Lower lobe of right lung (tissue), 2 donors: Measurements from ENCODE around the gene DNAJC5G. TPM values are rescaled to one million over a fixed set of nuclear protein-coding genes. Genes with fewer than 3 reads are reported as not detected.

Source experiments
- ATAC-seq, 2 donors: fragments of 200-7000 bp; cut with Tn5 transposase; one replicate each; pipeline ENCODE4 v1.9.1; 2020 to 2022; ENCODE audit warnings: mild to moderate bottlenecking in 2 of 2, moderate library complexity in 2 of 2
- DNase-seq: peaks from one replicate; pipeline ENCODE4 v3.0.0-alpha.2; 2020
- H3K27ac ChIP-seq: fragments of 200-600 bp; one replicate; pipeline ENCODE4 v1.8.0; 2022
- H3K27me3 ChIP-seq: fragments of 200-600 bp; one replicate; pipeline ENCODE4 v1.8.0; 2022; ENCODE audit warnings: low read depth
- H3K36me3 ChIP-seq: fragments of 200-600 bp; one replicate; pipeline ENCODE4 v1.8.0; 2022; ENCODE audit warnings: mild to moderate bottlenecking
- H3K4me1 ChIP-seq: fragments of 200-600 bp; one replicate; pipeline ENCODE4 v1.8.0; 2022
- H3K4me3 ChIP-seq: fragments of 200-600 bp; one replicate; pipeline ENCODE4 v1.8.0; 2022; ENCODE audit warnings: mild to moderate bottlenecking
- H3K9me3 ChIP-seq: fragments of 200-600 bp; one replicate; pipeline ENCODE4 v1.8.0; 2022
- CTCF ChIP-seq: fragments of 200-600 bp; IDR thresholded peaks from one replicate; pipeline ENCODE4 v1.8.0; 2022; ENCODE audit warnings: antibody characterized with exemption, mild to moderate bottlenecking
- intact Hi-C: fragments of 100-400 bp; cut with DNase I; formaldehyde crosslinking; loops from one replicate; pipeline ENCODE4 v1.11.0; 2022
- total RNA-seq: library from RNA; stranded (reverse); fragmentation: NEBNext Ultra II Directional; extraction: Animal tissue kit (Norgen Biotek cat#: 25700); gene quantifications from one replicate; pipeline ENCODE4 v1.2.1, GENCODE V29; 2021
- donor health status: DM: no; HTN: yes; CAD: no; lungs with severe emphysema.

The DNAJC5G gene
- total RNA-seq, 1 donor from 2014 or later, result not detected

GRCh38 chr2:27236136-27236535 is 39.1 kb upstream of the DNAJC5G start:
- no peak overlapping the region for H3K4me3 ChIP-seq
- no peak overlapping the region for H3K27ac ChIP-seq
- no peaks in the 10 kb centered on the region for H3K9me3 ChIP-seq
- H3K27me3 ChIP-seq, result no peaks in the 10 kb centered on the region
- TF ChIP-seq CTCF, result no peak
- no peaks in the 10 kb centered on the region for H3K4me1 ChIP-seq
- intact Hi-C loops, result no loop called here
- no peak for ATAC-seq
- DNase-seq, result no peak
- H3K36me3 ChIP-seq, result peaks cover 100% of the 10 kb centered on the region

DNA sequence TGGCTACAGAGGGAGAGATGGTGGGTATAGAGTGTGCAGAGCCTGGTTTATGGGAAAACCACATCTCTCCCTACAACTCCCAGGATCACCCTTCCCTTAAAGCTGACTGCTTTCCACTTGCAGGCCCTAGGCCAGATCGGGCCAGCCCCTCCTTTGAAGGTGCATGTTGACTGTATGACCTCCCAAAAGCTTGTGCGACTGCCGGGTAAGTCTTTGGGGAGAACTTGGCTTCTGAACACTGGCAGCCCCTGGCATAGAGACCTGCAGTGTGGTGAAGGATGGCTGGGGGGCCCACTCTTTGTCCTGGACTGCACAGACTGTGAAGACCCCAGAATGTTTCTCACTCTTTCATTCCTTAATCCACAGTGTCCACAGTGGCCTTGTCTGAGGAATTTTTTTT is 38.6 kb upstream of the DNAJC5G start:
- no peak for DNase-seq
- TF ChIP-seq CTCF, result no peak
- Histone ChIP-seq H3K4me3 (no peak overlapping the region), H3K27me3 (no peaks in the 10 kb centered on the region), H3K27ac (no peak overlapping the region), H3K9me3 (no peaks in the 10 kb centered on the region), H3K36me3 (peaks cover 100% of the 10 kb centered on the region), H3K4me1 (no peaks in the 10 kb centered on the region)
- intact Hi-C loops, result no loop called here
- no peak for ATAC-seq

DNA sequence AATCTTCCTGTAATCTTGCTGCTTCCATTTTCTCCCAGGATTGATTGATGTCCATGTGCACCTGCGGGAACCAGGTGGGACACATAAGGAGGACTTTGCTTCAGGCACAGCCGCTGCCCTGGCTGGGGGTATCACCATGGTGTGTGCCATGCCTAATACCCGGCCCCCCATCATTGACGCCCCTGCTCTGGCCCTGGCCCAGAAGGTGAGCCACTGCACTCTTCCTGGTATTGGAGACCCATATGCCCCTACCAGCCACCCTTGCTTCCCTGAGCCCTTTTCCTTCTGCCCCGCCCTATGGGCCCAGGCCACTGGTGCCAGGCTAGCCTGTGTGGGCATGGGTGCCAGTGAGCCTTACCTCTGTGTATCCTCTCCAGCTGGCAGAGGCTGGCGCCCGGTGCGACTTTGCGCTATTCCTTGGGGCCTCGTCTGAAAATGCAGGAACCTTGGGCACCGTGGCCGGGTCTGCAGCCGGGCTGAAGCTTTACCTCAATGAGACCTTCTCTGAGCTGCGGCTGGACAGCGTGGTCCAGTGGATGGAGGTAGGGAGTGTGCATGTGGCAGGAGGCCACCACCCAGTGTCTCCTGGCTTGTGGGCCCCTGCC is 37.8 kb upstream of the DNAJC5G start:
- Histone ChIP-seq H3K36me3 (peaks cover 100% of the 10 kb centered on the region), H3K9me3 (no peaks in the 10 kb centered on the region), H3K27ac (no peak overlapping the region), H3K27me3 (no peaks in the 10 kb centered on the region), H3K4me3 (no peak overlapping the region), H3K4me1 (no peaks in the 10 kb centered on the region)
- TF ChIP-seq CTCF, result no peak
- intact Hi-C loops, result no loop called here
- DNase-seq (no peak), ATAC-seq (no peak)

DNA sequence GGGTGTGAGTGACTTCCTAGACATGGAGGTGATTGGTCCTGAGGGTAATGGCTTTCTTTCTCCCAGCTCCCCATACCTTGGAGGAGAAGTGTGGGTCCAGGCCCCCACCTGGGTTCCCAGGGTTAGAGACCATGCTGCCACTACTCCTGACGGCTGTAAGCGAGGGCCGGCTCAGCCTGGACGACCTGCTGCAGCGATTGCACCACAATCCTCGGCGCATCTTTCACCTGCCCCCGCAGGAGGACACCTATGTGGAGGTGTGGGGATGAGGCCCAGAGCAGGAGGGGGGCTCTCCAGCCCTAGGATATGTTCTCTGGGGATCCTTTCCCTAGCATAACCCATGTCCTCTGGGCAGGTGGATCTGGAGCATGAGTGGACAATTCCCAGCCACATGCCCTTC is 36.3 kb upstream of the DNAJC5G start:
- intact Hi-C loops, result no loop called here
- TF ChIP-seq CTCF, result no peak
- Histone ChIP-seq H3K27ac (no peak overlapping the region), H3K4me3 (no peak overlapping the region), H3K9me3 (no peaks in the 10 kb centered on the region), H3K27me3 (no peaks in the 10 kb centered on the region), H3K36me3 (peaks cover 100% of the 10 kb centered on the region), H3K4me1 (no peaks in the 10 kb centered on the region)
- ATAC-seq (no peak), DNase-seq (no peak)

DNA sequence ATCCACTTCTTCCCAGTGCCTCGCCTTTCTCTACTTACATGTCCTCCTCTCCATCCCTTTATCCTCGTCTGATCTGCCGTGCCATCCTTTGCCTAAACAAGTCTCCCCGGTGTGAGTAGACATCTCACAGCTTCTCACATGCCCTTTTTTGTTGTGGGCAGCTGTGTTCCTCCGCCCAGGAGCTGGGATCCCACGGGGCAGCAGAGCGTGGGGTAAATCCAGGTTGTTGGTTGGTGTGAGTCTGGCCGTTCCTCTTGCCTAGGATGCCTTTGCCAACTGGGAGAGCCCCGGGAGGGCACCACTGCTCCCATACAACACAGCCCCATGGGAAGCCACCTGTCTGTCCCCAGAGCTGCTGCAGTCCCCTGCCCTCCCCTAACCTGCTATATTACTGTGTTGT is 34.8 kb upstream of the DNAJC5G start:
- no peak for DNase-seq
- intact Hi-C loops, result no loop called here
- H3K4me1 ChIP-seq, result no peaks in the 10 kb centered on the region
- no peak overlapping the region for H3K27ac ChIP-seq
- no peak for TF ChIP-seq CTCF
- peaks cover 92% of the 10 kb centered on the region for H3K36me3 ChIP-seq
- no peaks in the 10 kb centered on the region for H3K9me3 ChIP-seq
- no peak for ATAC-seq
- H3K27me3 ChIP-seq, result no peaks in the 10 kb centered on the region
- no peak overlapping the region for H3K4me3 ChIP-seq
